Measurements from ENCODE around the gene TP53BP2.

The TP53BP2 gene

DNA sequence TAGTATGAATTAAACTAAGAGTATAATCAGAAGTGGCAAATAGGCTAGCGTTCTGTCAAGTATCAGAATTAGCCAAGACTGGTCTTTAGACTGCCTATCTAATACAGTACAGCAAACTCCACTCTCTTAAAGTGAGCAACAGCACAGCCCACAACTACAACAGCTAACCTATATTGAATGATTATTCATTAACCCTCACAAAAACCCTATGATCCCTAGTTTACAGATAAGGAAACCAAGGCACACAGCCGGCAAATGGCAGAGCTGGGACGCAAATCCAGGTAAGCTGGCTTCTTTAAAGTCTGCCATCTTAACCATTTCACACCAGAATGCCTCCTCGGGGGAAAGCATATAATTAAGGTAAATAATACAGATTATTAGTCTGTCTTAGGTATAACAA, 52.0 kb downstream of the TP53BP2 start:
- no peak for DNase-seq

DNA sequence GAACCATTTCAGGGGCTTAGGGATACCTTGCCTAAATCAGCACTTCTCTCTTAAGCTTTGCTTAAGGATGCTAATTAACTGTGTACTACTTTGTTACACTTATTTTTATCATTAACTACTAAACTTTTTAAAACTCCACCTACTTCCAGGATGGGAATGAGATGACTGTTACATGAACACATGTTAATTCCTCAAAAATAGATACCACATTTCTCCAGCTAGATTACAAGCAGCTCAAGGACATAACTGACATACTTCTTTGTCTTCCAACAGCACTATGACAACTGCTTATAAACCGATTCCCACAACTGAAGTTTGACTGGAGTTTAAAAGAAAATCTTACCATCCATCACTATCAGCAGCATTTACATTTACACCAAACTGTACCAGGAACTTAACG, 53.7 kb downstream of the TP53BP2 start:
- DNase-seq: no peak

DNA sequence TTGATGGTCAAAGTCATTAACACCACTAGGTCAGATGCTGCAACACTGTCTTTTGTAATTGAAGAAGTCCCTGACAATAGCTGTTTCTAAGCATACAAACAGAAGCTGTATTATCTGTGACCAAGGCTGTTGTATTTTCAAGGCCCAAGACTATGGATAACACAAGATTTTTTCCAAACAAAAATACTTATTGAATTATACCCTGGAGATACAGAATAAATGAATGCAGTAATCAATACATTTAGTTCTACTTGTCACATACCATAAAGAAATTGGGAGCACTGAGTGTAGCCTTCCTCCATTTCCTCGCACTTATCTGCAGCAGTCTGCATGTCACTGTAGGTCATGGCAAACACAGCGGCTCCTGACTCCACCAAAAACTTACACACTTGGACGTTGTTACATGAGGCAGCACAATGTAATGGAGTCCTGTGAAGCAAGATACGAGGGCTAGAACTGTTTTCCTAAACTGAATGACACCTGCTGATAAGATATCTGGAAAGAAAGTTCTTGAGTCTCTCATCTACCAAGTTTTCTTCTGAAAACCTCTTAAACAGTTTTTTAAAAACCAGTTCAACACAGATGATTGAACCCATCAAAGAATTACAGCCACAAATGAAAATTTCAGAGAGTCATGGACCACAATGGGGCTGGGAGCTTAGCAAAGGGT, 56.9 kb downstream of the TP53BP2 start:
- DNase-seq: no peak

DNA sequence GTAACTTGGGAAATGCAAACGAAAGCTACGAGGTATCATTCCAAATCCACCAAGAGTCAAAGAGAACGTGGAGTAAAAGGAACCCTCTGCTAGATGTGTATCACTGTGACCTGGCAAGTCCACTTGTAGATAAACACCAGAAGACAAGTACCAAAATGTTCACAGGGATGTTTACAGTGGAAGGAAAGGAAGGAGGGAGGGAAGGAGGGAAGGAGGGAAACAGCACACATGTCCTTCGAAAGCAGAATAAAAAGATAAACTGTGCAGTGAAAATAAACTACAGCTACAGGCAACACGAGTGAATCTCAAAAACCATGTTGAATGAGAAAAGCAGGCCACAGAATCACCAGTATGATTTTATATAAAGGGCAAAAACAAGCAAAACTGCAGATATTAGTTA, 59.9 kb downstream of the TP53BP2 start:
- no peak for DNase-seq

DNA sequence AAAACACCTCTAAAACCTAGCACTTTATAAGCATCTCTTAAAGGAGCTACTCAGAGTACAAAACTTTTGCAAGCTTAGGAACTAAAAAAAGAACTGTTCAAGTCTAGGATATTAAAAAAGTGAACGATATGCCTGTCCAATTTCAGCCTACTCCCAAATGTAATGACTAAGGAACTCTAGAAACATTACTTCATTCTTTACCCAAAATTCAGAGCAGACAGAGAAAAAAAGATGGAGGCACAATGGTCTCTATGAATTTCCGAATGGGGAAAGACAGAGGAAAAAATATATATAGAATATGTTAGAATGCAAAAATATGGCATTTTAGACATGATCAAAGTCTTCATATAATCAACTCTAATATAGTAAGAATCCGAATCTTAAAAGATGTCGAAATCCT, 61.2 kb downstream of the TP53BP2 start:
- no peak for DNase-seq

DNA sequence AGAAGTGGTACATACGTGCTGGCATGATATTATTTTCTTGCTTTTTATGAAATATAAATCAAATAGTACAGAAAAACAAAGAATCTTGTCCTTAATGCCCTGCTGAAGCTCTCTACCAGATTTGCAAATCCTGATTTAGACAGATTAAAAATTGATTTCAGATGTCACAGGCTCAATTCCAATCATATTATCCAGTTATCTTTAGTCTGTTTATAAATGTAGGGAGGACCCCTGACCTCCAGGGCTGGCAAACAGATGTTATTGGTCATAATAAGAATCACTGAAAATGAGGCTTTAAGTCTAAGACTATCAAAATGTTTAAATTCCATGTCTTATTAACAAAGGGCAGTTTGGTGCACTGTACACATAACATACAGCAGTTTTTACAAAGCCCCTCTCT, 62.1 kb downstream of the TP53BP2 start:
- no peak for DNase-seq

DNA sequence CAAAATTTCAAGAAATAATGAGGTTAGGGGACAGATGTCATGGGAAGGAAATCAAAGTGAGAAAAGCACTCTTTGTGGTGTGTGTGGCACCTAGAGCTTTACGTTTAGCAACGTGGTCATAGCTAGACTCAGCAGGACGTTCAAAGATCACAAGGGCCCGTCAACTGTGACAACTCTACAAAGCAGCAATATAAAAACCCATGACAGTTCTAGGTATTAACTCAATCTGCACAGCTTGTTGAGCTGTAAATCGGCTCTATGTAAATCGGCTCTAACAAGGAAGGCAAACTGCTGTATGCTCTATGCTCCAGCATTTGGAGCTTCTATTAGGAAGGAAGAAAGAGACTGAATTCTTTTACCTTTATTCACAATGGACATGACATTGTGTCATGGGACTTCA, 64.8 kb downstream of the TP53BP2 start:
- DNase-seq: no peak

DNA sequence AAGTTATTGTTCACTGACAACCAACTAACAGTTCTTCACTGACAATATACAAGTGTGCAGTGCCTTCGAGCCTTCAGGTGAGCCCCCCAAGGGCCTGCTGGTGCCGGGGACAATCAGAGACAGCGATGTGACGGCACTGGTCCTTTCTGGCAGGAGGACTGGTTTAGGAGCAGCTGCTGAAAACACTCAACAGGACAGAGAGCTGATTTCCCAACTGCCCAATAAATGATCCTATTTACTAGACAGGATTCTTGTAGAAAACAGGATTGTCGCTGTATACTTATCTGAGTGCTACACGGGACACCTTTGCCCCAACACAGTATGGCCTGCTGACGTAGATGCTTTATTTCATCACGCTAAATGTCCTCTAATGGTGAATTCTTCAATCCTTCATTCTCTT, 65.4 kb downstream of the TP53BP2 start:
- DNase-seq: no peak

DNA sequence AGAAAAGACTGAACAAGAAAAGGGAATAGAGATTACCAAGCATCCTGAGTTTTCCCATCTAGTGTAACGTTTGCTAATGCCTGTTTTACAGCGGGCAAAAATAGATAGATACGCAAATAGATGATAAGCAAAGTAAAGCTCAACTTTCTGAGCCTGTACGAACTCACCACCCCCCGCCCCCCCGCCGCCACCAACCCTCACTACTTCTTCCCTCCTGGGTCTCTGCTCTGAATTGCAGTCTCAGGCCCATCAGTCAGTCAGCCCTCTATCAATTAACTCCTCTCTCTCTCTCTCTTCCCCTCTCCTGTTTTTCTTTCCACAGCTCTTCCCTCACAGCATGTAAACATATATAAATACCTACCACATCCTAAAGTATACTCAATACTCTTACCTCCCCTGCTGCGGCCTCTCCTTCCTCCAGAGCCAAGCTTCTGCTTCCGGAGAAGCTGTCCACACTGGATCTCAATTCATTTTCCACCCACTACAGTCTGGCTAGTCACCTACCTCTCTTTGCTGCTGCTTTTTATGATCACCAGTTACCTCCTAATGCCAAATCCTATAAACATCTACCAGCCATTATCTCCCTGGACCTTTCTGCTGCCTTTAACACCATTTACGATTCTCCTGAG, 68.8 kb downstream of the TP53BP2 start:
- DNase-seq: no peak

DNA sequence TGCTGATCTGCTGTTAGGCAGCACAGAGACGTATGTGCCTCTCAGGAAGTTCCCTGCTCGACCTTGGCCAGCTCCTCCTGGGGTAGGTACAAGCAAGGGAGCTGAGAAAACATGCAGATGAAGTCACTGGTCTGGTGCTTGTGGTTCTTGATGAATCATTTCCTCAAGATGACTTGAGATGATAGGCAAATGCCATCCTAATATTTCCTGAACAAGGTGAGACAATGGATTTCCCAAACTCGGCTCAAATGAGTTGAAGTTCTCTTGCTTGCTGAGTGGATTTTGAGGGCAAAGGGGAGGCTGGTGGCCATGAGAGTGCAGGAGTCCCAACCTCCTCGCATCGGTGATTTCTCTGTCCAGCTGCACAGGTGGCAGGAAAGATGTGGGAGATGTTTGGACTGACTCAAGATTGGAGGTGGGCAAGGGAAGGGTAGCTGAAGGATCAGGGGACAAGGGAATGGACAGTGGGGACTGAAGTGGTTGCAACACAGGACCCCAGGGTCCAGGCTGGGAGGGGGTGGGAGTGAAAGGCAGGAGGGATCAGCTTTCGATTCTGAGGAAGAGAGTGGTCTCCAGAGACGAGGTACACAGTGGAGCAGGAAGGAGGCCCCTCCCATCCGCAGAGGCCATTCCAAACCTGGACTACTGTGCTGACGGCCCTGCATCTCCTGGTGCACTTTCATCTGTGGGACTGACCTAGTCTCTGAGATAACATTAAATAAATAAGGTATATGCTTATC, 69.5 kb downstream of the TP53BP2 start:
- DNase-seq: peak; percentile 67

DNA sequence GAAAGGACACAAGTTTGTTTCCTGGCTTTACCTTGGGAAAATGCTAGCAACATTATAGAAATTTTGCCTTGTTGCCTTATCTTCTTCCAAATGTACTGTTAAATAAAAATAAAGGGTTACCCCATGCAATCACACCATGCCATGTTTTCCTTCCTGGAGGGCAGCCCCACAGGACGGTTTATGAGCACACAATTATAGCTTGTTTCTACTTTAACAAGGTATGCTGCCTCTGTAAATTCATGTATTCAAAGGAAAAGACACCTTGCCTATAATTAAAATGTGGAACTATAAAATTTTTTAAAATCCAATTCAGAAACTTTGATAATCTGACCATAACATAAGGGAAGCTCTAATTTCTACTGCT, 70.1 kb downstream of the TP53BP2 start:
- DNase-seq: no peak

DNA sequence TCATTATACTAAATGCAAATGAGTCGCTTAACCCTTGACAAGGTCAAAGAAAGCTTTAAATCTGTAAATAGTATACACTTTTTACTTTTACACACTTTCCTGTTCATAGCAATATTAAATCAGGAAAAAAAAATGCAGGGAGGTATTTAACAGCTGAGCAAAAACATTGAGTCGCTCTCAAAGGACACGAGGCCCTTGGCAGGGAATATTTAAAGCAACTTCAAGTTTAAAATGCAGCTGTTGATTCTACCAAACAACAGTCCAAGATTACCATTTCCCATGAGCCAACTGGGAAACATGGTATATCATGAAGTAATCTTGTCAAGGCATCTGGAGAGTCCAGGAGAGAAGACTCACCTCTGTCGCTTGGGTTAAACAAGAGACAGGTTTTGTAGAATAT, 70.7 kb downstream of the TP53BP2 start:
- peak; percentile 43 for DNase-seq

DNA sequence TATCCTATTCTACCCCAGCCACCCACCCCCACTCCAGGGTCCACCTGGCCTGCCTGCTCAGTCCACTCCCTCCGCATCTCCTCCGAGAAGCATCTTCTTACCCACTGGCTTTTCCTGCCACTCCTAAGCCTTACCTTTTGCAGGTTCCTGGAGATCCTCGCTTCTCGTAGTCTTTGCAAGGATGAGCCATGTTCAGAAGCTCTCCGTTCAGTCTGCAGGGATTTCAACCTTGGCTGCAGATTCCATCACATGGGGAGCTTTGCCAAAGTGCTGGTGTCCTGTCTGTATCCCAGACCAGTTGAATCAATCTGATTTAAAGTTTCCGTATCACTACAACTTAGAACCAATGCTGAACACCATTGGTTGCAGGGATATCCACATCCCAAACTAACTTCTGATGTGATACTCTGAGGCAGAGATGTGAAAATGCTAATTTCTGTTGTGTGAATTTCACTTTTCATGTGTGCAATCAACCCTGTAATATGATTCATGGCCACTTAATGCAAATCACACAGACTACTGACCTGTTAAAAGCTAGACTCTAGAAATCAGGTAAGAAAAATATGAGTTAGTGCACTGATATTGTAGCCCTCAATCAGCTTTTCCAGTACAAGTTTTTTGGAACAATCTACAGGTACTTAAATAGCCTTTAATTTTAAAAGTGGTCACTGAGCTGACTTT, 71.5 kb downstream of the TP53BP2 start:
- no peak for DNase-seq

DNA sequence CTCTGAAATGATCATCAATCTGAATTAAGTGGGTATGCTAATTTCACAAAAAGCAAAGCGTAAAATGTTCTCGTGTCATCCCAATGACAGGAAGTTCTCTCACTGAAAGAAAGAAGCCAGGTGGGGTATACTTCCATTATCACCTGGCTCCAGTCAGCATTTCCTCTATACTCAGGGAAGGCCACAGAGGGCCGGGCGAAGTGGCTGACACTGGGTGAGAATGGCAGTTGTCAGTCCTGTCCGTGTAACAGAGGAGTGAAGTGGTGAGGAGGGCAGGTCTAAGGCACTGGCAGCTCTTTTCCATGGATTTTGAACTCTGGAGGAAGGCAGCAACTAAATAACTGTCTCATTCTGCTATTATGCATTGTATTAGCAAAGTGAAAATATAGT, 73.0 kb downstream of the TP53BP2 start:
- DNase-seq: no peak

DNA sequence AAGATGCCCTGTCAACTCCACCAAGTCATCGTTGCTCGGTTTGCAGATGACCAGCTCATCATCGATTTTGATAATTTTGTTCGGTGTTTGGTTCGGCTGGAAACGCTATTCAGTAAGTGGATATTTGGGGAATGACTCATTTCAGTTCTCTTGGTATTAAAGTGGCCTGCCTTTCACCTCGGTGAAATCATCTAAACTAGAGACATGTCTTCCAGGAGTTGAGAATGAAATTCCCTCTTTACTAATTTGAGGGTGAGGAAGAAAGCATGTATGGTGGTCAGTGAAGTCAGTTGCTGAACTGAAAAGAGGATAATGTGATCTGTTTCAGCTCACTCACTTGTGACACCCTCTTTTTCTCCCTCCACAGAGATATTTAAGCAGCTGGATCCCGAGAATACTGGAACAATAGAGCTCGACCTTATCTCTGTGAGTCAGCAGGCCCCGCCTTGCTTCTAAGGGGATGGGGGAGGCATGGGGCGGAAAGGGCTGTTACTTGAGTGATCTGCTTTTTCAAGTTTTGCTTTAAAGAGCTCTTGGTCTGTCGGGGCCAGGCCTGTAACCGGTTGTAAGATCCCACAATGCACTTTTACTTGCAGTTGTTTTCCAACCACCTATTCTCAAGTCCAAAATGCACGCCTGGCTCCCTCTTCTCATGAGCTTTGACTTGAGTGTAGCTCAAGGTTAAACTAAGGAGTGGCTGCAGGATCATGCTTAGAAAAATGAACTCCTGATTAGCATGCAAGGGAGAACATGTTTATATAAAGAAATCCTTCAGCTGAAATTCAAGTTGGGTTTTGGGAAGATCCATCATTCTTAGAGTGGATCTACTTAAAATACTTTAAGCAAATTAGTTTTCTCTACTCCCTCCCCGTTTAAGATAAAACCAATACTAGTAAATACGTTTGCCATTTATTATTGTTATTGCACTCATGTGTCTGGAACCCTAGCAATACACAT, 73.7 kb downstream of the TP53BP2 start:
- peak; percentile 80 for DNase-seq

DNA sequence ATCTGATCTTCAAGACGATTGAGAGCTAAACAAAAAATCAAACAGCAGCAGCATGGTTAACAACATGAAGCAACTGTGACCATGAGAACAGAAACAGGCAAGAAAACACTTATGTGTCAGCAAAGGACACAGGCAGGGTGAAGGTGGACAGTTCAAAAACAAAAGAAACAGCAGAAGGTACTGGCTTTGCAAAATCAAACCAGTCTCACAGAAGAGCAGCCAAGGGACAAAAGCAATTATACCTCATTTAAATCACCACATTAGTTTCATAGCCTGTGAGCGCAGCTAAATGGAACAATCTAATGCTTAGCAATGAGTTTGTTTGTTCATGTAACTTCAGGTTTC, 74.3 kb downstream of the TP53BP2 start:
- no peak for DNase-seq

DNA sequence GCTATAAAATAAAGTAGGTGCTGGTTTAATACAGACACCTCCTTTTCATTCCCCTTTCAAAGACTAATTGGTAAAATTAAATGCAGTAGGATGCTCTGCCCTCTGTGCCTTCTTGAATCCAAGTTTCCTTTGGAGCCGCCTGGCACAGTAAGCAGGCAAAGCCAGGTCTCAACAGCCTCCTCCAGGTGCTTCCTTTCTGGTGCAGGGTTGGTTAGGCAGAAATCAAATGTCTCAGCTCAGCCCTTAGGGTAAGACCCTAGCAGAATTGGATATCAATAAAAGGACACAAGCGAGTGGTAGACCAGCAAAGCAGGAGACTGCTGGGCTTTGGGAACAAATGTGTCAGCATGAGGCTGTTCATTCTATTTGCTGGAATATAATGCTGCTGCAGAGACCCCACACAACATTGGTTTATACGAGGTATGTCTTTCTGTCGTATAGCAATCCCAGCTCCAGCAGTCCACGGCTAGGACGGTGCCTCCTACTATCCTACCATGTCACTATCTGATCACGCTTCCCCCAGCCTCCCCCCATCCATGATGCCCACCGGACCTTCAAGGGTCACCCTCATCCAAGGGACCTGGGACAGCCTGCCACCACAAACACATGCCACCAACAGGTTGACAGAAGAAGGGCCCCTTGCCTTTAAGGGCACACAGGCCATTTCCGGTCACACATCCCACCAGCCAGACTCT, 75.0 kb downstream of the TP53BP2 start:
- no peak for DNase-seq

DNA sequence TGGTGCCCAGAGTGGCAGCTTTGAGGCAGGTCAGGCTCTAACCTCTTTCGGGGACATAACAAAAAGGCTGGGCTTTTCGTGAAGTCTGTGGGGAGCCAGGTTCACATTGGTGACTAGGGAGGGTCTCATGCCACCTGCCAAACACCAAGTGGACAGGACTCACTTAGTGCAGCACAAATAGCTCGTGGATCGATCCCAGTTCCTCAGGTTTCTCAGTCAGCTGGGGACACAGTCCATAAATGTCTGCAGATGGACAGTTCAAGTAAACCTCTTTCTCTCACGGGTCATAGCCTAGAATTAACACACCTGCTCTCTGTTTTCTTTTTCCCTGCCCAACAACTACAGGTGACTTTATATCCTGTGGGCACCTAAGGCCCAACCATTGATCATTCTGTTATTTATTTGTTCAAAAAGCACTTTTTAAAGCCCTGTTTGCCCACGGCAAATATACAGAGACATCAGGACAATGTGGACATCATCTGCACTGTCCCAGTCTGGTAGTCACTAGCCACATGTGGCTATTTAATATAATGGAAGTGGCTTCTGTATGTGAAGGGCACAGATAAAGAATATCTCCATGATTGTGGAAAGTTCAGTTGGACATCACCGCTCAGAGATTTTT, 79.9 kb downstream of the TP53BP2 start:
- DNase-seq: no peak

DNA sequence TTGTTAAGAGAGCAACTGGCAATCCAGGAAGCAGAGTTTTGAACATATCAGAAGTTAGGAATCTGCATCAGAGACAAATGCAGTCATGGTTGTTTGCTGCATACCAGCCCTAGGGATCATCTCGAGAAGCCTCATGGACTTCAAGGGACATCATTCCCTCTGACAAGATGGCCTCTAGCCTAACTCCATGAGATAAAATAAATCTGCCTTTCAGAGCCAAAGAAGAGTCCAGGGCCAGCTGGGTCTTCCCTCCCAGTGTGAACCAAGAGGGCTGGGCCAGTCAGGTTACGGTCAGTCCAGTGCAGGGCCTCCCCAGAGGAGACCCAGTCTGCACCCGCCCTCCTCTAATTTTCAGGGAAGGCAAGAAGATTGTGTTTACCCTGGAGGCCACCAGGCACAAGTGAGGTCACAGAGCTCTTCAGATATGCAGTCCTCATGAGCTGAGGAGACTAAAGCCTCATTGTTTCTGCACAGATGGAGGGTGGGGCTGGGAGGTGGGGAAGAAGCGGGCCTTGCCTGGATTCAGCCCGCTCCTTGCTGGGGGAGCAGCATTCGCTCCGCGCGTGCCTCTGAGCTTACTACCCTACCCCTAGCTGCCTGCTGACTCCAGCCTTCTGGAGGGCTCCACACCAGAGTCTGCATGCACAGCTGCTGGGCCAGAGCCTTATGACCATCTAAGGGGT, 80.6 kb downstream of the TP53BP2 start:
- peak; percentile 11 for DNase-seq

DNA sequence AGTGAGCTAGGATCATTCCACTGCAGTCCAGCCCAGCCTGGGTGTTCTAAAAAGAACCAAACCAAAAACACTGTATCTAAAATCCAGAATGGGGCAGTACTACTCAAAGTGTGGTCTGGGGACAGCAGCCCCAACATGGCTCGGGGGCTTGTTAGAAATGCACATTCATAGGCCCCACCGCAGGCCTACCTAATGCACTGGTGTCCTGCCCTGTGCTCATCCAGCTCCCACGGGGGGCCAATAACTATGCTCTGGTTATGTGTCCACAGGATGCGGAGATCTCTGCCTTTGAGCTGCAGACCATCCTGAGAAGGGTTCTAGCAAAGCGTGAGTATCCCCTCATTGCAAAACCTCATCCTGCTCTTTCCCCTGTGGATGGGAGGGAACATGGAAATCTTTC, 81.9 kb downstream of the TP53BP2 start:
- DNase-seq: no peak

DNA sequence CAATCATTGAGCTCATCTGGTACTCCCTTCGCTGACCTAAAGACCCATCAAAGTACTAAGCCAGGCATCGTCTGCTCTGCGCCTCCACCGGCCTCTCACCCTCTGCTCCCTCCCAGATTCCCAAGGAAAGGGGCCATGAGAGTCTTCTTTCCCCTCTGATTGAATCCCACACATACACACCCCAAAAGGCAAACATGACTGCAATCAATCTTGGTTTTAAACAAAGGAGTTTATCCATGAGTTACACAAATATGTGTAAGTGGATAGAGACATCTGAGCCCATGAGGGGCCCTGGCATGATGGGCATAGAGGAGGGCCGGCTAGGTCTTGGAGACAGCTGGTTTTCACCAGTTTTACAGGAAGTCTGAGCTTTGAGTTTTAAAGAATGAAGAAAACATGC, 82.5 kb downstream of the TP53BP2 start:
- DNase-seq: no peak

Data from fibroblast of upper back skin (primary cell).